ENCODE measurements around the gene SMIM35. TPM values are rescaled to one million over a fixed set of nuclear protein-coding genes. Genes with fewer than 3 reads are reported as not detected.

The SMIM35 gene
- total RNA-seq, 1 experiment from 2014 or later, result not detected

DNA sequence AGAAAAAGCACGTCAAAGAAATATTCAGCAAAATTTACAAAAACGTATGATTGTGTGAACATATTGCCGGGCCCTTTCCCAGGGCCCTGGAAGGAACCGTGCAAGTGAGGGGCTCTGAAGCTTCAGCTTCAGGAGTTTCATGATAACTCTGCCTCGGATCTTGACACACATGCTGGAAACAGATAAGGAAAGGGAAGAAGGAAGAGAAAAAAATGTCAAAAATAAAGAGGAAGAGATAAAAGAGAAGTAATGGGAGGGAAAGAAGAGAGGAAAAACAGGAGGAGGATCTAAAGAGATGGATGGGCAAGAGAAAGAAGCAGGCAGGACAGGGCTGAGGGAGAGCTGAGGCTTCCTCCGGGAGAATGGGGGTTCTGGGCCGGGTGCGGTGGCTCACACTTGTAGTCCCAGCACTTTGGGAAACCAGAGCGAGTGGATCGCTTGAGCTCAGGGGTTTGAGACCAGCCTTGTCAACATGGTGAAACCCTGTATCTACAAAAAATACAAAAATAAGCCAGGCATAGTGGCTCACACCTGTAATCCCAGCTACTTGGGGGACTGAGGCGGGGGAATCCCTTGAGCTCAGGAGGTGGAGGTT is 12.6 kb downstream of the SMIM35 start:
- Histone ChIP-seq H3F3A (ENCODE audit: insufficient read depth, low read depth) (peaks cover 22% of the 10 kb centered on the region), H3K4me3 (no peak overlapping the region), H4K20me1 (ENCODE audit: insufficient read depth) (no peaks in the 10 kb centered on the region), H3K36me3 (ENCODE audit: low read depth) (no peaks in the 10 kb centered on the region), H3K9me2 (ENCODE audit: insufficient read depth) (no peaks in the 10 kb centered on the region), H3K4me2 (peak overlapping the region; percentile 34; the same call in 1 of the 2 replicates), H3K79me2 (ENCODE audit: low read depth) (no peaks in the 10 kb centered on the region), H2AFZ (no peak overlapping the region), H3K27ac (no peak overlapping the region), H3K27me3 (ENCODE audit: insufficient read depth, low read depth) (no peaks in the 10 kb centered on the region), H3K4me1 (replicated peaks; ENCODE audit: insufficient read depth) (peaks cover 40% of the 10 kb centered on the region), H3K9me3 (ENCODE audit: insufficient read depth, low read depth) (peaks cover 11% of the 10 kb centered on the region; the same call in 1 of the 2 replicates)
- no TSS peak for BruUV-seq (replicated peaks)
- intact Hi-C loops (cut with micrococcal nuclease; ENCODE audit: unreplicated experiment), result no loop called here
- CTCF ChIA-PET, result interaction anchor here (0.6 to 1.4 kb wide), 3 partner anchors 55 to 266 kb away, joined by 3 to 5 read pairs (median 5); no protein-coding TSS in a partner anchor
- DNase-seq, result no peak
- TF ChIP-seq EZH2 (IDR thresholded peaks at IDR 0.05; ENCODE audit: low read depth), result no peak
- TF ChIP-seq, protein P1, sequence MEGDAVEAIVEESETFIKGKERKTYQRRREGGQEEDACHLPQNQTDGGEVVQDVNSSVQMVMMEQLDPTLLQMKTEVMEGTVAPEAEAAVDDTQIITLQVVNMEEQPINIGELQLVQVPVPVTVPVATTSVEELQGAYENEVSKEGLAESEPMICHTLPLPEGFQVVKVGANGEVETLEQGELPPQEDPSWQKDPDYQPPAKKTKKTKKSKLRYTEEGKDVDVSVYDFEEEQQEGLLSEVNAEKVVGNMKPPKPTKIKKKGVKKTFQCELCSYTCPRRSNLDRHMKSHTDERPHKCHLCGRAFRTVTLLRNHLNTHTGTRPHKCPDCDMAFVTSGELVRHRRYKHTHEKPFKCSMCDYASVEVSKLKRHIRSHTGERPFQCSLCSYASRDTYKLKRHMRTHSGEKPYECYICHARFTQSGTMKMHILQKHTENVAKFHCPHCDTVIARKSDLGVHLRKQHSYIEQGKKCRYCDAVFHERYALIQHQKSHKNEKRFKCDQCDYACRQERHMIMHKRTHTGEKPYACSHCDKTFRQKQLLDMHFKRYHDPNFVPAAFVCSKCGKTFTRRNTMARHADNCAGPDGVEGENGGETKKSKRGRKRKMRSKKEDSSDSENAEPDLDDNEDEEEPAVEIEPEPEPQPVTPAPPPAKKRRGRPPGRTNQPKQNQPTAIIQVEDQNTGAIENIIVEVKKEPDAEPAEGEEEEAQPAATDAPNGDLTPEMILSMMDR (conservative IDR thresholded peaks at IDR 0.05), result no peak
- POLR2A ChIA-PET (ENCODE audit: unreplicated experiment), result no interaction called here

DNA sequence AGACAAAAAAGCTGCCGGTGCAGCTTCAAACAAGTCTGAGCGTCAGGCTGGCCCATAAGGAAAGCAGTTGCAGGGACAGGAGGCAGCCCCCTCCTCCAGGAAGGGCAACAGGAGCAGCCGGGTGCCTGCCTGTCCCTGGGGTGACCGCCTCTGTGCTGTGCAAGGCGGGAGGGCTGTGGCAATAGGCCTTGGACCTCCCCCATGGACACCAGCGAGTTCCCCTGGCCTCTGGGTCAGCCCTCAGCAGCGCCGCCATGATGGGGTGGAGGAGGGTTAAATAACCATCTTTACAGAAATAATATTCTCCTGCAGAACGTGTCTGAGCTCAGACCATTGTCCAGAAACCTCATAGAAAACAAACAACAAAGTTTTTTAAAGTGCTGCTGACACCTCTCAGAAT is 13.2 kb downstream of the SMIM35 start:
- CTCF ChIA-PET, result no interaction called here
- Histone ChIP-seq H3K27me3 (ENCODE audit: insufficient read depth, low read depth) (no peaks in the 10 kb centered on the region), H3F3A (ENCODE audit: insufficient read depth, low read depth) (peaks cover 22% of the 10 kb centered on the region), H3K4me1 (replicated peaks; ENCODE audit: insufficient read depth) (peaks cover 35% of the 10 kb centered on the region), H3K79me2 (ENCODE audit: low read depth) (no peaks in the 10 kb centered on the region), H2AFZ (no peak overlapping the region), H3K9me3 (ENCODE audit: insufficient read depth, low read depth) (peaks cover 11% of the 10 kb centered on the region; the same call in 1 of the 2 replicates), H3K4me2 (no peak overlapping the region), H3K9me2 (ENCODE audit: insufficient read depth) (no peaks in the 10 kb centered on the region), H3K4me3 (no peak overlapping the region), H3K27ac (no peak overlapping the region), H4K20me1 (ENCODE audit: insufficient read depth) (no peaks in the 10 kb centered on the region), H3K36me3 (ENCODE audit: low read depth) (no peaks in the 10 kb centered on the region)
- TF ChIP-seq, protein P1 (conservative IDR thresholded peaks at IDR 0.05), result no peak
- TF ChIP-seq EZH2 (IDR thresholded peaks at IDR 0.05; ENCODE audit: low read depth), result no peak
- no peak for DNase-seq
- intact Hi-C loops (cut with micrococcal nuclease; ENCODE audit: unreplicated experiment), result no loop called here
- POLR2A ChIA-PET (ENCODE audit: unreplicated experiment), result no interaction called here
- no TSS peak for BruUV-seq (replicated peaks)

DNA sequence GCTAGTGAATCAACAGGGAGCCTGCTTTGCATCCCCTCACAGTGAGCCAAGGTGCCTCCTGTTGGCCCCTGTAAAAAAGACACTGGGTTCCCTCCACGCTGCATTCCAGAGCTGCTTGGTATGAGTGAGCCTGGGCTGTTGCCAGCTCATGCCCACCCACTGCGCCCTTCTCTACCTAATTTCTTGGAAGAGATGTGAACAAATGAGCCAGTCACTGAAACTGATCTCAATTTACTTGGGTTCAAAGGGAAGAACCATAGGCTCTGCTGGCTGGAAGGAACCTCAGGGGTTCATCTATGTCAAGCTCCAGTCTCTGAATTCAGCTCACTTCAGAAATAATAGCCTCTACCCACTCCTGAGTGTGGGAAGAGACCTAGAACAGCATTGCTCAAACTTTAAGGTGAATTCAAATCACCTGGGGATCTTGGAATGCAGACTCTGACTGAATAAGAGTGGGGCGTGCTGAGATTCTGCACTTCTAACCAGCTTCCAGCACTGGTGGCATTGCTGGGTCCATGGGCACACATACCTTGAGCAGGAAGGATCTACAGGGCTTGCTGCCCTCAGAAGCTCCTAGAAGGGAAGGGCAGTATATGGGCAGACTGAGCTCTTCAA is 15.2 kb downstream of the SMIM35 start:
- CTCF ChIA-PET, result no interaction called here

More for the DNA sequence above, 15.2 kb downstream of the SMIM35 start:
- Histone ChIP-seq H3K36me3 (ENCODE audit: low read depth) (no peaks in the 10 kb centered on the region), H3K27ac (no peak overlapping the region), H3K79me2 (ENCODE audit: low read depth) (no peaks in the 10 kb centered on the region), H3K9me3 (ENCODE audit: insufficient read depth, low read depth) (peaks cover 11% of the 10 kb centered on the region; the same call in 1 of the 2 replicates), H3F3A (ENCODE audit: insufficient read depth, low read depth) (peaks cover 12% of the 10 kb centered on the region), H3K9me2 (ENCODE audit: insufficient read depth) (no peaks in the 10 kb centered on the region), H3K27me3 (ENCODE audit: insufficient read depth, low read depth) (no peaks in the 10 kb centered on the region), H2AFZ (no peak overlapping the region), H3K4me2 (no peak overlapping the region), H4K20me1 (ENCODE audit: insufficient read depth) (no peaks in the 10 kb centered on the region), H3K4me1 (replicated peaks; ENCODE audit: insufficient read depth) (peaks cover 25% of the 10 kb centered on the region), H3K4me3 (no peak overlapping the region)
- DNase-seq, result no peak
- POLR2A ChIA-PET (ENCODE audit: unreplicated experiment), result no interaction called here
- intact Hi-C loops (cut with micrococcal nuclease; ENCODE audit: unreplicated experiment), result no loop called here
- no TSS peak for BruUV-seq (replicated peaks)
- TF ChIP-seq EZH2 (IDR thresholded peaks at IDR 0.05; ENCODE audit: low read depth), result no peak
- TF ChIP-seq, protein P1 (conservative IDR thresholded peaks at IDR 0.05), result no peak

Data from PC-9 (cell line).